G401 (cell line): ENCODE data around the gene MAMDC4. TPM values are rescaled to one million over a fixed set of nuclear protein-coding genes. Genes with fewer than 3 reads are reported as not detected.
A peak's percentile ranks its signal among the peaks of the same experiment; 100 is the strongest.

ENCODE experiments used
- DNase-seq: peaks from one replicate; pipeline ENCODE4 v3.0.0-alpha.2; 2015; ENCODE audit warnings: low spot score
- in situ Hi-C: cut with HindIII; loops from 2 replicates; pipeline ENCODE4 v1.10.0; 2016; ENCODE audit warnings: low sequenced_read_pairs, mixed read lengths
- total RNA-seq: library from RNA; depleted of rRNA; stranded (reverse); fragments of >200 nt; shearing (Covaris generic); gene quantifications from 2 replicates; pipeline ENCODE4 v1.2.3, GENCODE V29; 2014; rRNA removed

Gene MAMDC4
- total RNA-seq, 1 experiment from 2014 or later = 1.9 TPM

GRCh38 chr9:136902259-136902821 lies 50.2 kb downstream of the MAMDC4 start:
- no peak for DNase-seq

DNA sequence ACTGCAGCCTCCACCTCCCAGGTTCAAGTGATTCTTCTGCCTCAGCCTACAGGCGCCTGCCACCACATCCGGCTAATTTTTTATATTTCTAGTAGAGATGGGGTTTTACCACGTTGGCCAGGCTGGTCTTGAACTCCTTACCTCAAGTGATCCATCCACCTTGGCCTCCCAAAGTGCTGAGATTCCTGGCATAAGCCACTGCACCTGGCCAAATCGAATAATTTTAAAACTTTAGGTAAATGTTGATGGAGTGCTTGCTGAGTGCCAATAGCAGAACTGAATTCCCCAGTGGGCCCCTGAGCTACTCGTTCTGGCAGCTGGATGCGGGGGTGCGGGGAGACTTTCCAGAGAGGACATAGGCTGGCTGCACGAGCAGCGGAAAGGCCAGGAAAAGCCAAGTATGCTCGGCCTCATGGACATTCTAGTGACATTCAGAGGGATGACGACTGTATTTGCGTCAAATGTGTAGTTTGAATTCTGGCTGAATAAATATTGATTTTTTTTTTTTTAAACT lies 51.0 kb downstream of the MAMDC4 start:
- in situ Hi-C loops = no loop called here
- DNase-seq = no peak

More at GRCh38 chr9:136902259-136902821, 50.2 kb downstream of the MAMDC4 start:
- in situ Hi-C loops = no loop called here

DNA sequence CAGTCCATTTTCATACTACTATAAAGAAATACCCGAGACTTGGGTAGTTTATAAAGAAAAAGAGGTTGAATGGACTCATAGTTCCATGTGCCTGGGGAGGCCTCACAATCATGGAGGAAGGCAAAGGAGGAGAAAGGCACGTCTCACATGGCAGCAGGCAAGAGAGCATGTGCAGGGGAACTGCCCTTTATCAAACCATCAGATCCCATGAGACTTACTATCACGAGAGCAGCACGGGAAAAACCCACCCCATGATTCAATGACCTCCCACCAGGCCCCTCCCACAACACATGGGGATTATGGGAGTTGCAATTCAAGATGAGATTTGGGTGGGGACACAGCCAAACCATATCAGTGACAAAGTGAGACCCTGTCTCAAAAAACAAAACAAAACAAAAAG lies 54.1 kb downstream of the MAMDC4 start:
- in situ Hi-C loops = no loop called here
- no peak for DNase-seq

- peak; percentile 69 for DNase-seq
- in situ Hi-C loops = no loop called here
These were observed 55.1 kb downstream of the MAMDC4 start for GRCh38 chr9:136907011-136907914.

Other genes starting within 250 kb of the MAMDC4 start
- 140 and 142 TPM in 2 replicates for gene EGFL7, start 189.4 kb upstream of the MAMDC4 start, total RNA-seq
- 128 and 140 TPM in 2 replicates for gene AGPAT2, start 164.9 kb upstream of the MAMDC4 start, total RNA-seq
- 65.0 and 69.9 TPM in 2 replicates for gene DIPK1B, start 139.8 kb upstream of the MAMDC4 start, total RNA-seq
- not detected in 2 replicates for gene LCN10, start 109.4 kb upstream of the MAMDC4 start, total RNA-seq
- not detected in 2 replicates for gene LCN6, start 103.8 kb upstream of the MAMDC4 start, total RNA-seq
- not detected in 2 replicates for gene LCN8, start 94.1 kb upstream of the MAMDC4 start, total RNA-seq
- gene LCN15, start 87.8 kb upstream of the MAMDC4 start, total RNA-seq = not detected in 2 replicates
- 60.8 and 107 TPM in 2 replicates for gene TMEM141, start 61.0 kb upstream of the MAMDC4 start, total RNA-seq
- gene CCDC183, start 56.0 kb upstream of the MAMDC4 start, total RNA-seq = not detected in 2 replicates
- 199 and 222 TPM in 2 replicates for gene RABL6, start 44.4 kb upstream of the MAMDC4 start, total RNA-seq
- gene AJM1, start 9.9 kb upstream of the MAMDC4 start, total RNA-seq = 0.49 and 1.1 TPM in 2 replicates
- 139 and 226 TPM in 2 replicates for gene PHPT1, start 2.9 kb upstream of the MAMDC4 start, total RNA-seq
- 308 and 348 TPM in 2 replicates for gene EDF1, start 14.0 kb downstream of the MAMDC4 start, total RNA-seq
- 22.6 and 36.3 TPM in 2 replicates for gene TRAF2, start 34.2 kb downstream of the MAMDC4 start, total RNA-seq
- 118 and 124 TPM in 2 replicates for gene FBXW5, start 92.4 kb downstream of the MAMDC4 start, total RNA-seq
- gene C8G, start 92.9 kb downstream of the MAMDC4 start, total RNA-seq = 0.92 TPM in 1 of 2 replicates, not detected in the other
- gene LCN12, start 99.9 kb downstream of the MAMDC4 start, total RNA-seq = not detected in 2 replicates
- 4.7 TPM in 1 of 2 replicates, not detected in the other for gene PTGDS, start 125.2 kb downstream of the MAMDC4 start, total RNA-seq
- gene LCNL1, start 130.6 kb downstream of the MAMDC4 start, total RNA-seq = not detected in 2 replicates
- gene PAXX, start 140.1 kb downstream of the MAMDC4 start, total RNA-seq = 52.2 and 79.6 TPM in 2 replicates
- 2.1 and 6.2 TPM in 2 replicates for gene CLIC3, start 144.2 kb downstream of the MAMDC4 start, total RNA-seq
- gene ABCA2, start 175.9 kb downstream of the MAMDC4 start, total RNA-seq = 8.5 and 12.3 TPM in 2 replicates
- not detected in 2 replicates for gene FUT7, start 179.7 kb downstream of the MAMDC4 start, total RNA-seq
- 32.0 and 38.4 TPM in 2 replicates for gene NPDC1, start 193.8 kb downstream of the MAMDC4 start, total RNA-seq
- not detected in 2 replicates for gene ENTPD2, start 201.7 kb downstream of the MAMDC4 start, total RNA-seq
- gene SAPCD2, start 218.2 kb downstream of the MAMDC4 start, total RNA-seq = 62.9 and 63.5 TPM in 2 replicates
- 28.9 and 34.7 TPM in 2 replicates for gene UAP1L1, start 225.2 kb downstream of the MAMDC4 start, total RNA-seq
- 67.0 and 73.9 TPM in 2 replicates for gene MAN1B1, start 234.6 kb downstream of the MAMDC4 start, total RNA-seq